Fibroblast of the aortic adventitia (primary cell): Measurements from ENCODE around the gene TRIM9. TPM values are rescaled to one million over a fixed set of nuclear protein-coding genes. Genes with fewer than 3 reads are reported as not detected.

Source experiments
- DNase-seq: peaks from one replicate; pipeline ENCODE4 v3.0.0-alpha.2; 2010; ENCODE audit warnings: low read depth
- H3K4me3 ChIP-seq: 2 replicates; pipeline ENCODE4 v1.5.1; 2011; ENCODE audit warnings: low read depth, mild to moderate bottlenecking, control low read depth, low read length, moderate library complexity
- total RNA-seq: library from RNA; depleted of rRNA; stranded (reverse); fragments of >200 nt; gene quantifications from 2 replicates; pipeline ENCODE4 v1.2.3, GENCODE V29; 2012; ENCODE audit warnings: low replicate concordance
- TF ChIP-seq, protein P1 (sequence below): IDR thresholded peaks from 2 replicates; pipeline ENCODE4 v1.5.1; 2011; ENCODE audit warnings: mild to moderate bottlenecking, low read length, control low read depth, inconsistent platforms; ENCODE audit not compliant: insufficient read depth

TRIM9 gene
- total RNA-seq, 1 donor, result 1.6 TPM

DNA sequence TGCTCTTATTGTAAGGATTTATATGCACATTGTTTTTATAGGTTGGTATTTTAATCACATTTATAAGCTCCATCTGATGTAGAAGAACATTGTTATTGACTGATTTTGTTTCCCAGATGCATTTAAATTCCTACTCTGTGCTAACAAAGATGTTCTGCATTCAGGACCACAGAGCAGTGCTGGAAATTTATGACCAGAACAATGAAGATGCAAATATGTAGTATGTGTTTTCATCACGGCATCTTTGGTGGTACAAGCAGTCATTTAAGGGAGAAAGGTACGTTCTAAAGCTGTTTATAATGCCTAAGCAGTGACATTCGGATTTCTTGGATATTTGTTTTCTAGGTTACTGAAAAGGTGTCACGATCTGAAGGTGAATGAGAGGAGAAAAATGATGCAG, 66.5 kb downstream of the TRIM9 start:
- TF ChIP-seq, protein P1, sequence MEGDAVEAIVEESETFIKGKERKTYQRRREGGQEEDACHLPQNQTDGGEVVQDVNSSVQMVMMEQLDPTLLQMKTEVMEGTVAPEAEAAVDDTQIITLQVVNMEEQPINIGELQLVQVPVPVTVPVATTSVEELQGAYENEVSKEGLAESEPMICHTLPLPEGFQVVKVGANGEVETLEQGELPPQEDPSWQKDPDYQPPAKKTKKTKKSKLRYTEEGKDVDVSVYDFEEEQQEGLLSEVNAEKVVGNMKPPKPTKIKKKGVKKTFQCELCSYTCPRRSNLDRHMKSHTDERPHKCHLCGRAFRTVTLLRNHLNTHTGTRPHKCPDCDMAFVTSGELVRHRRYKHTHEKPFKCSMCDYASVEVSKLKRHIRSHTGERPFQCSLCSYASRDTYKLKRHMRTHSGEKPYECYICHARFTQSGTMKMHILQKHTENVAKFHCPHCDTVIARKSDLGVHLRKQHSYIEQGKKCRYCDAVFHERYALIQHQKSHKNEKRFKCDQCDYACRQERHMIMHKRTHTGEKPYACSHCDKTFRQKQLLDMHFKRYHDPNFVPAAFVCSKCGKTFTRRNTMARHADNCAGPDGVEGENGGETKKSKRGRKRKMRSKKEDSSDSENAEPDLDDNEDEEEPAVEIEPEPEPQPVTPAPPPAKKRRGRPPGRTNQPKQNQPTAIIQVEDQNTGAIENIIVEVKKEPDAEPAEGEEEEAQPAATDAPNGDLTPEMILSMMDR, result no peak
- DNase-seq, result no peak
- H3K4me3 ChIP-seq, result no peak overlapping the region

DNA sequence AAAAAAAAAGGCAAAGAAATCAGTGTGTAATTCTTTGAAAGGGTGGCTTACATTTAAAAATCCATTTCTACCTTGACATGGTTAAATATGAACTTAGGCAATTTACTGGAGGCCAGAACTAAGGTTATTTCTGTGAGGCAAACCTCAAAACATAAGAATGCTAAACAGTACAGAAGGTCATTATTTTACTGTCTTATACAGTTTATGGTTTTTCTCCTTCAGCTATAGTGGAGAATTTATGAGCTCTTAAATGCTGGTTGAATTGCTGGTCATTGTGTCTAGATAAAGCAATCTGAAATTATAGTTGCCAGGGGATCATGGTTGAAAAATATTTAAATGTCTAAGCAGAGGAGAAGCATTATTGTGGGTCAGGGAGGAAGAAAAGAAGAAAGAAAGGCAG, 70.5 kb downstream of the TRIM9 start:
- TF ChIP-seq, protein P1, result no peak
- no peak for DNase-seq

DNA sequence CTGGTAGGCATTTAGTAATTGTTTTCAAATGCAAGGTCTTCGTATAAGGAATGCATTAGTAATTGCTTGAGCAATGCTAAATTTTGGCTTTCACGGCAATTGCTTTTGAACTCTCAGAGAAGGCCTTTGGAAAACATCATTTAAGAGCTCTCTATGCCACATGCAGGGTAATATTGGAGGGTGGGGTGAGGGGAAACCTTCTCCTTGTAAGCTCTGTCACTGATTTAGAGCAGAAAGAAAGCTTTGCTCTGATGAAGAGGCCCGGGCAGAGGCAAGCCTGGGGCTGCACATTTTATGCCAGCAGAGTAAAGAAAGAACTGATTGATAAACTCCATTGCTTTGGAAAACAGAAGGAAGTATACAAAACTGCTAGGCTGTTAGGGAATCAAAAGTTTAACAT, 70.9 kb downstream of the TRIM9 start:
- no peak for DNase-seq
- TF ChIP-seq, protein P1, result no peak
- no peak overlapping the region for H3K4me3 ChIP-seq

More for the DNA sequence above, 70.5 kb downstream of the TRIM9 start:
- no peak overlapping the region for H3K4me3 ChIP-seq

DNA sequence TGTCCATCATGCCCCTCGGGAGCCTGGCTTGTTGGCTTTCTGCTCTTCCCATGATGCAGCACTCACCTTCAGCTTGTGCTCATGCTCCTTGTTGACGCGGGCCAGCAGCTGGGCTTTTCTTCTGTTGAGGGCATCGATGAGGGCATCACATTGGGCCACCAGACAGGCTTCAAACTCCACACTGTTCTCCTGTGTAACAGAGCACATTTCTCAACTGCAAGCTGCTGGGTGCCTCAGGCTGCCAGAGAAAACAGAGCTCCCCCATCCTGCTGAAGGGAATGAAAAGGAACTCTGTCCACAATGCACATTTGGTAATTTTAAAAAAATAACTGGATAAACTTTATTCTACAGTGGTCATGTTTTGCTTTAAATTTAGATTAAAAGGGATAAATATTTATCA, 72.1 kb downstream of the TRIM9 start:
- H3K4me3 ChIP-seq, result no peak overlapping the region
- TF ChIP-seq, protein P1, result no peak
- no peak for DNase-seq

DNA sequence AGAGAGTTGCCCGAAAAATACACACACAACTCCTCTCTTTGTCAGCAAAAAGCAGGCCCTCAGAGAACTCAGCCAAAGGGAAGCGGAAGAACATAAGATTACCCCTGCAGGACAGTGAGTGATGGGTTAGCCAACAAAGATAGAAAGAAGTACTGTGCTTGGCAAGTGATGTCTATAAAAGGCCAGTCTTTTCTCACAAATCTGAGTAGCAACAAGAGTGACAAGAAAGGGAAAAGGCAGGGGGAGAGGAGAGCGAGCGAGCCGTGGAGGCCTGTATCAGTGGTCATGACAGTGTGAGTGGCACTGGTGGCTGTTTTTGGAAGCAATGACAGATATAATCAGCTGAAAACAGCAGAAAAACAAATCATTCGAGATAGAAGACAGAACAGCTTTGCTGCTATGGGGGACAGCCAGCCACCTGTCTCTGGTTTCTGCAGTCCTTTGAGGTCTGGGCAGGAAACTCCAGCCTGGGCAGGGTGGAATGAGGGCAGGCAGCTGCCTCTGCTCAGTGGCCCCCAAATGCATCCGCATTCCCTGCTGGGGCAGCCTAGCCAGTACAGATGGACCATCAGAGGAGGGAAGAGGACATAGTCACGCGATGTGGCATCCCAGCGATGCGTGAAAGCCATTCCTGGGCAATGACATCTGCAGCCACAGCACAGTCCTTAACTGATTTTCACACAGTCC, 74.7 kb downstream of the TRIM9 start:
- H3K4me3 ChIP-seq, result no peak overlapping the region
- TF ChIP-seq, protein P1, result no peak
- no peak for DNase-seq

DNA sequence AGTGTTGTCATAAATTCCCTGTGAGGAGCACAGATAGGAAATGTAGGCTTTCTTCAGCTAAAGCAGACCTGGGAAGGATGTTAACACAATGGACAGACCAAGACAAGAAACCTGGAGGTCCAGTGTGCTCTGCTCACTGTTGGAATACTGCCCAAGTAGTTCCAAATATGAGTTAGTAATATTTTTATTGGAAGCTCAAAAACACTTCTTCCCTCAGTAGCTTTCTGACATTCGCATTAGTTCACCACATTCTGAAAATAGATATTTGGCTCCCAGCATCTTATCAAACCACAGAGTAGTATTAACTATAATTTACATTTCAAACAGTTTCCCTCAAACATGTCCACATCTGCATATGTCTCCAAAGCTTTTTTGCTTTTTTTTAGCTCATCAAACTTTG, 75.8 kb downstream of the TRIM9 start:
- TF ChIP-seq, protein P1, result no peak
- DNase-seq, result peak; percentile 45
- no peak overlapping the region for H3K4me3 ChIP-seq

DNA sequence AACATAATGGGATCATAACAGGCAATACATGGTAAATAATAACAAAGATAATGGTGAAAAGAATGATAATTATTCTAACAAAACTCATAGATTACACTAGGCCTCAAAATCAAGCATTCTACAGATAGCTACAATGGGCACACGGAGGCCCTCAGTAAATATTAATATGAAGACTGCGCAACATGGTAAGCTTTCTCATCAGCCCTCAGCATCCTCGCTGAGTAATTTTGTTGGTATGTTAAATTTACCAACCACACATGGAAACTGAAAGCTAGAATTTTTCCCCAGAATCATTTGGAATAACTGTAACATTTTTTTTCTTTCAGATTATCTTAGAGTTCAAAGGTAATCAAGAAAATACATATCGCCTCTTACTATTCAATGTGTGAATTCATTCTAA, 76.4 kb downstream of the TRIM9 start:
- TF ChIP-seq, protein P1, result no peak
- DNase-seq, result peak; percentile 49
- no peak overlapping the region for H3K4me3 ChIP-seq
